Kidney (tissue), 14 donors: Measurements from ENCODE around the gene TRAIP. TPM values are rescaled to one million over a fixed set of nuclear protein-coding genes. Genes with fewer than 3 reads are reported as not detected.

Experiments
- DNase-seq, 5 donors: peaks; one replicate each; pipeline ENCODE4 v3.0.0-alpha.2; 2013 to 2020
- FAIRE-seq: peaks from 2 replicates; lab custom pipeline; 2012; peaks lifted over from hg19 to GRCh38; lab: Jason Lieb, UNC
- H3K27ac ChIP-seq, 2 donors: one replicate each; pipeline ENCODE4 v1.7.0; 2013; ENCODE audit warnings: low read depth in 2 of 2, low read length in 2 of 2, inconsistent platforms in 1 of 2
- H3K27me3 ChIP-seq: one replicate; pipeline ENCODE4 v1.7.1; 2013; ENCODE audit warnings: low read length, inconsistent platforms; ENCODE audit not compliant: control insufficient read depth, insufficient read depth
- H3K36me3 ChIP-seq, 3 donors: one replicate each; pipeline versions ENCODE4 v1.7.0 to v1.7.1; 2013; ENCODE audit warnings: low read length in 3 of 3, control low read depth in 1 of 3, inconsistent platforms in 1 of 3; ENCODE audit not compliant: insufficient read depth in 3 of 3, control insufficient read depth in 2 of 3
- H3K4me1 ChIP-seq, 3 donors: one replicate each; pipeline versions ENCODE4 v1.7.0 to v1.7.1; 2013; ENCODE audit warnings: low read length in 3 of 3, inconsistent platforms in 1 of 3, low read depth in 1 of 3; ENCODE audit not compliant: control insufficient read depth in 2 of 3, insufficient read depth in 2 of 3
- H3K4me3 ChIP-seq, 3 donors: one replicate each; pipeline versions ENCODE4 v1.7.0 to v1.8.1; 2013; ENCODE audit warnings: low read length in 3 of 3, control low read depth in 1 of 3, inconsistent platforms in 1 of 3
- H3K9ac ChIP-seq, 3 donors: one replicate each; pipeline versions ENCODE4 v1.7.0 to v1.7.1; 2013; ENCODE audit warnings: low read length in 3 of 3, control low read depth in 1 of 3, inconsistent platforms in 1 of 3
- H3K9me3 ChIP-seq, 3 donors: one replicate each; pipeline versions ENCODE4 v1.7.0 to v1.7.1; 2013; ENCODE audit warnings: low read length in 3 of 3, control low read depth in 1 of 3, inconsistent platforms in 1 of 3; ENCODE audit not compliant: control insufficient read depth in 2 of 3, insufficient read depth in 1 of 3
- intact Hi-C: fragments of 100-400 bp; cut with DNase I; formaldehyde crosslinking; loops from one replicate; pipeline ENCODE4 v1.11.1; 2022
- polyA plus RNA-seq: library from polyadenylated mRNA; stranded (reverse); fragments of 350-450 nt; fragmentation: Illumina TruSeq; extraction: RNeasy Lipid Tissue Mini Kit (QIAGEN cat#74804); gene quantifications from one replicate; pipeline ENCODE4 v1.2.3, GENCODE V29; 2014; ENCODE audit warnings: low read depth, low replicate concordance; ENCODE audit not compliant: insufficient read depth
- total RNA-seq: library from RNA; stranded (reverse); fragmentation: NEBNext Ultra II Directional; extraction: Animal tissue kit (Norgen Biotek cat#: 25700); gene quantifications from one replicate; pipeline ENCODE4 v1.2.1, GENCODE V29; 2021
- TF ChIP-seq, protein P1 (sequence below): IDR thresholded peaks from 3 replicates; pipeline ENCODE4 v1.5.1; 2012; ENCODE audit warnings: mild to moderate bottlenecking, moderate library complexity, borderline replicate concordance; ENCODE audit not compliant: insufficient read depth; ENCODE audit errors: extremely low read depth
- donor health status: control.
- donor health status: control.
- donor health status: control.
- donor health status: control.
- donor health status: control.
- donor health status: DM: yes; HTN: yes; CAD: no.
- donor health status: Normal renal cell carcinoma (clear cell type).

Gene TRAIP
- total and polyA plus RNA-seq, 2 donors from 2014 or later: 0.71 to 1.9 TPM

DNA sequence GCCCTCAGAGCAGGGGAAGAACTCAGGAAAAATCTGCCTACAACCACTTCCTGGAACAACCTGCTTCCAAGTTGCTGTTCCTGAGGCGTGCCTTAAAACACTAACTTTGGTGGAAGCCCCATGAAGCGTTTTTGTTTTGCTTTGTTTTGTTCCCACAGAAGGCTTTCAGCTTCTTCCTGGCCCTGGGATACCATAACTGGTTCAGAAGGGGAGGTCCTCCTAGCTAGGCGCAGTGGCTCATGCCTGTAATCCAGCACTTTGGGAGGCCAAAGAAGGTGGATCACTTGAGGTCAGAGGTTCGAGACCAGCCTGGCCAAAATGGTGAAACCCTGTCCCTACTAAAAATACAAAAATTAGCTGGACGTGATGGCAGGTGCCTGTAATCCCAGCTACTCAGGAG is 68.8 kb downstream of the TRAIP start:
- Histone ChIP-seq H3K4me3 (no peak overlapping the region), H3K4me1 (peaks cover 0 to 8% (median 6%) of the 10 kb centered on the region in 3 donors), H3K27me3 (no peaks in the 10 kb centered on the region), H3K9ac (no peak overlapping the region), H3K27ac (no peak overlapping the region), H3K9me3 (no peaks in the 10 kb centered on the region), H3K36me3 (no peaks in the 10 kb centered on the region)
- TF ChIP-seq, protein P1, sequence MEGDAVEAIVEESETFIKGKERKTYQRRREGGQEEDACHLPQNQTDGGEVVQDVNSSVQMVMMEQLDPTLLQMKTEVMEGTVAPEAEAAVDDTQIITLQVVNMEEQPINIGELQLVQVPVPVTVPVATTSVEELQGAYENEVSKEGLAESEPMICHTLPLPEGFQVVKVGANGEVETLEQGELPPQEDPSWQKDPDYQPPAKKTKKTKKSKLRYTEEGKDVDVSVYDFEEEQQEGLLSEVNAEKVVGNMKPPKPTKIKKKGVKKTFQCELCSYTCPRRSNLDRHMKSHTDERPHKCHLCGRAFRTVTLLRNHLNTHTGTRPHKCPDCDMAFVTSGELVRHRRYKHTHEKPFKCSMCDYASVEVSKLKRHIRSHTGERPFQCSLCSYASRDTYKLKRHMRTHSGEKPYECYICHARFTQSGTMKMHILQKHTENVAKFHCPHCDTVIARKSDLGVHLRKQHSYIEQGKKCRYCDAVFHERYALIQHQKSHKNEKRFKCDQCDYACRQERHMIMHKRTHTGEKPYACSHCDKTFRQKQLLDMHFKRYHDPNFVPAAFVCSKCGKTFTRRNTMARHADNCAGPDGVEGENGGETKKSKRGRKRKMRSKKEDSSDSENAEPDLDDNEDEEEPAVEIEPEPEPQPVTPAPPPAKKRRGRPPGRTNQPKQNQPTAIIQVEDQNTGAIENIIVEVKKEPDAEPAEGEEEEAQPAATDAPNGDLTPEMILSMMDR: no peak
- peak in 1 of 5 donors; percentile 37 for DNase-seq
- intact Hi-C loops: no loop called here
- no peak for FAIRE-seq

DNA sequence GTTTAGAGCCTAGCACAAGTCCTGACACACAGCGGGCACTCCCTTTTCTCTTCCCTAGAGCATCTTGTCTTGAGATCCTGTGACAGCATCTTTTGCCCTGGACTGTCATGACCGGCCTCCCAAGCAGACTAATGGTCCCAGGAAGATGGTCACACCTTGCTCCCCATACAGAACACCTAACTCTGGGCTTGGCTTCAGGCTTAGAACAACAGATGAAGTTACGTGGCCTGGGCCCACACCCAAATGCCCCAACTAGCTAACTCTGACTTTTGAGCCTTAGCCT is 69.2 kb downstream of the TRAIP start:
- intact Hi-C loops: no loop called here
- TF ChIP-seq, protein P1: no peak
- Histone ChIP-seq H3K36me3 (no peaks in the 10 kb centered on the region), H3K4me3 (peak overlapping the region in 2 of 3 donors; percentile 70 to 77), H3K27me3 (no peaks in the 10 kb centered on the region), H3K4me1 (peaks cover 0 to 8% (median 6%) of the 10 kb centered on the region in 3 donors), H3K27ac (peak overlapping the region; percentile 92 to 95), H3K9ac (peak overlapping the region in 2 of 3 donors; percentile 90 to 96), H3K9me3 (no peaks in the 10 kb centered on the region)
- DNase-seq: no peak
- FAIRE-seq: no peak

DNA sequence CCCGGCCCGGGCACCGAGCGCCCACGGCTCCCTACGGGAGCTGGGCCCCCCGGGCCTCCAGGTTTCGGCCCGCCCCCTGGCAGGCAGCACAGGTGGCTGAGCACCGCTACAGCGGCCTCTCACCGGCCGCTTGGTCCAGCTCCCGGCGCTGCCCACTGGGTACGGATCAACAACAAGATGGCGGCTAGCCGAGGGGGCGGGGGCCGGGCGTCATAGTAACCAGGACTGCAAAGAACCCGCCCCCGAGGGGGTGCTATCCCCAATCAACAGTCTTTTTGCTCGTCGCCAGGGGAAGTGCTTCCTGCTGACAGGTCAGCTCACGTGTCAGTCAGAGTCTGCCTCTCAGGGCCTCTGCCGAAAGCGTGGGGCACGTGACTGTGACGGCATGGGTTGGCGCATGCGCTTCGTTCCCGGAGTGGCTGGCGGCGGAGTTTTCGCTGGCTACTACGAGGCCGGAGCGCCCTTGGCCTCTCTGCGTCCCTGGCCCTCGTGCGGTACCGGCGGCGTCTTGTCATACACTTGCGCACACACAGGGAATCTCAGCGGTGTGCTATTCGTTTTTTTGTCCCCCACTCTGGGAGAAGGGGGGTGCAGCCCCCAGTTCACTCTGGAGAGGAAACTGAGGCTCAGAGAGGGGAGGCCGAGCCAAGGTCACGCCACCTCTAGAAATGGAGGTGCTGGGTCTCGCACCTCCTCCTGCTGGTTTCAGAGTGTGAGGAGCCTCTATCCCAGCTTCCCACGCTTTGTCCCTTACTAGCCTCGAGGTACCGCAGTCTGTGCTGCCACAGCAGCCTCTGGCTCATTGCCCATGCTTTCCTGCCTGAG is 69.8 kb downstream of the TRAIP start, which contains the start of gene IP6K1:
Gene IP6K1 (minus strand): TSS at position 186 of the 825 bp plus-strand sequence. CDS start 38,502 bp downstream, outside the sequence.
- Histone ChIP-seq H3K27me3 (no peaks in the 10 kb centered on the region), H3K36me3 (peaks cover 0 to 1% (median 0%) of the 10 kb centered on the region in 3 donors), H3K27ac (peak within 1 kb of the TSS; percentile 92 to 95), H3K9me3 (no peaks in the 10 kb centered on the region), H3K9ac (peak within 1 kb of the TSS; percentile 89 to 96 (median 90)), H3K4me3 (peak within 1 kb of the TSS; percentile 77 to 93 (median 84)), H3K4me1 (peaks cover 0 to 9% (median 6%) of the 10 kb centered on the region in 3 donors)
- TF ChIP-seq, protein P1: no peak
- FAIRE-seq: peak; percentile 95
- peak; percentile 100 for DNase-seq
- intact Hi-C loops: no loop called here
